Heart left ventricle (tissue), 16 donors: ENCODE measurements around the gene SPATA1. TPM values are rescaled to one million over a fixed set of nuclear protein-coding genes. Genes with fewer than 3 reads are reported as not detected.

Experiments
- ATAC-seq, 4 donors: fragments of 200-7000 bp; cut with Tn5 transposase; one replicate each; pipeline ENCODE4 v1.9.1; 2020 to 2022; ENCODE audit warnings: moderate library complexity in 4 of 4, mild to moderate bottlenecking in 3 of 4, moderate number of reproducible peaks in 1 of 4
- DNase-seq, 5 donors: peaks; one replicate each; pipeline ENCODE4 v3.0.0-alpha.2; 2020
- H3K27ac ChIP-seq, 12 donors: fragments of 200-600 bp; sonication (generic) in 4 of 12; one replicate each; pipeline versions ENCODE4 v1.5.0 to v1.8.0; 2016 to 2022; ENCODE audit warnings: mild to moderate bottlenecking in 2 of 12
- H3K27me3 ChIP-seq, 9 donors: fragments of 200-600 bp; sonication (generic) in 2 of 9; one replicate each; pipeline versions ENCODE4 v1.5.1 to v1.8.0; 2016 to 2022; ENCODE audit warnings: mild to moderate bottlenecking in 3 of 9
- H3K36me3 ChIP-seq, 9 donors: fragments of 200-600 bp; sonication (generic) in 2 of 9; one replicate each; pipeline versions ENCODE4 v1.5.0 to v1.8.0; 2018 to 2022; ENCODE audit warnings: mild to moderate bottlenecking in 2 of 9
- H3K4me1 ChIP-seq, 12 donors: fragments of 200-600 bp; sonication (generic) in 4 of 12; one replicate each; pipeline versions ENCODE4 v1.5.0 to v1.8.0; 2016 to 2022; ENCODE audit warnings: mild to moderate bottlenecking in 3 of 12
- H3K4me3 ChIP-seq, 12 donors: fragments of 200-600 bp; sonication (generic) in 4 of 12; one replicate each; pipeline versions ENCODE4 v1.5.0 to v1.8.0; 2017 to 2022; ENCODE audit warnings: mild to moderate bottlenecking in 9 of 12, moderate library complexity in 4 of 12
- H3K9me3 ChIP-seq, 12 donors: fragments of 200-600 bp; sonication (generic) in 4 of 12; one replicate each; pipeline versions ENCODE4 v1.5.0 to v1.8.0; 2016 to 2022; ENCODE audit warnings: mild to moderate bottlenecking in 1 of 12
- CTCF ChIP-seq, 12 donors: fragments of 200-600 bp; sonication (generic) in 4 of 12; IDR thresholded peaks; one replicate each; pipeline versions ENCODE4 v1.5.0 to v1.8.0; 2018 to 2022; ENCODE audit warnings: antibody characterized with exemption in 12 of 12, mild to moderate bottlenecking in 5 of 12
- POLR2A ChIP-seq, 2 donors: fragments of 450-650 bp; IDR thresholded peaks; one replicate each; pipeline ENCODE4 v1.6.1; 2017; ENCODE audit warnings: antibody characterized with exemption in 2 of 2, mild to moderate bottlenecking in 2 of 2, moderate library complexity in 2 of 2
- WGBS, 4 donors: extraction: QIAGEN DNeasy Blood & Tissue Kit in 2 of 4; methylation state at CpG; one replicate each; pipeline versions ENCODE4 v1.1.5 to v1.1.7; 2013 to 2018; 5-methylcytosine and 5-hydroxymethylcytosine counted together
- intact Hi-C, 10 donors: fragments of 100-400 bp; cut with DNase I; formaldehyde crosslinking; loops; one replicate each; pipeline versions ENCODE4 v1.11.1 to v1.14.2; 2022
- polyA plus RNA-seq, 2 donors: library from polyadenylated mRNA; stranded (reverse); fragments of 200-250 nt; gene quantifications; one replicate each; pipeline ENCODE4 v1.2.3, GENCODE V29; 2013
- total RNA-seq, 9 donors: library from RNA; depleted of rRNA in 2 of 9; stranded (reverse); fragments of >200 nt in 2 of 9; fragmentation: NEBNext Ultra II Directional in 3 of 9; extraction: Animal tissue kit (Norgen Biotek cat#: 25700) in 3 of 9; gene quantifications; one replicate each; pipeline versions ENCODE4 v1.1.0 to v1.2.4, GENCODE V29; 2016 to 2023
- donor health status: ischemic (EF 13 %, LVEDD 7.1; RV severe dilation, severe dysfunction).
- donor health status: healthy with polysubstance abuse.
- donor health status: DM: no; HTN: yes; CAD: no.
- donor health status: DM: no; HTN: no; CAD: no.
- donor health status: ischemic (EF 25% LVEDD 6.9; RV normal size, moderate dysfunction).
- donor health status: ischemic (EF 25% LVEDD 5.7; RV mildly dilated, moderate dysfunction).
- donor health status: healthy.
- donor health status: DM: yes; HTN: yes; CAD: no.
- donor health status: ischemic (EF 35%, LVEDD 5.7; RV mildly dilated, moderate dysfunction).
- donor health status: nonischemic (EF 11% LVEDD 7.7; RV severe dilation, severe dysfunction).
- donor health status: DM: yes; HTN: yes; CAD: no.
- donor health status: PGD.
- donor health status: ischemic (EF 29% LVEDD 5.4; RV normal size, mild dysfunction).
- donor health status: nonischemic (EF 23%, LVEDD 6.1; RV moderate dilation, normal function).

The SPATA1 gene
- total and polyA plus RNA-seq, 11 donors, result 0.19 to 2.0 (median 1.2) TPM; not detected in 2

- 18 to 30% (median 24%) methylated on average over 3 of the region's 3 CpGs for WGBS, 4 donors
- no peak for TF ChIP-seq CTCF (IDR thresholded peaks at IDR 0.05)
- TF ChIP-seq POLR2A (IDR thresholded peaks at IDR 0.05), result no peak
- Histone ChIP-seq H3K4me1 (peaks cover 0 to 9% (median 0%) of the 10 kb centered on the region in 12 donors), H3K36me3 (no peaks in the 10 kb centered on the region), H3K4me3 (no peak overlapping the region), H3K9me3 (peaks cover 0 to 7% (median 0%) of the 10 kb centered on the region in 12 donors), H3K27ac (peak overlapping the region in 2 of 12 donors; percentile 2 to 14), H3K27me3 (no peaks in the 10 kb centered on the region)
- DNase-seq, result no peak
- intact Hi-C loops, result loop anchor here in 1 of 10 donors (10.0 kb wide), 1 partner anchor 167 kb away; no protein-coding TSS in a partner anchor
- peak in 2 of 4 donors; percentile 37 to 41 for ATAC-seq
These were observed 105.6 kb downstream of the SPATA1 start for GRCh38 chr1:84611796-84612195.

GRCh38 chr1:84613026-84613425 is 106.8 kb downstream of the SPATA1 start:
- Histone ChIP-seq H3K27me3 (no peaks in the 10 kb centered on the region), H3K4me1 (peaks cover 0 to 9% (median 0%) of the 10 kb centered on the region in 12 donors), H3K36me3 (no peaks in the 10 kb centered on the region), H3K9me3 (peaks cover 0 to 7% (median 0%) of the 10 kb centered on the region in 12 donors), H3K27ac (no peak overlapping the region), H3K4me3 (no peak overlapping the region)
- no peak for DNase-seq
- ATAC-seq, result no peak
- WGBS, 4 donors, result 56 to 79% (median 67%) methylated on average over 2 of the region's 2 CpGs
- intact Hi-C loops, result loop anchor here in 1 of 10 donors (10.0 kb wide), 1 partner anchor 168 kb away; no protein-coding TSS in a partner anchor
- TF ChIP-seq POLR2A (IDR thresholded peaks at IDR 0.05) (no peak), CTCF (IDR thresholded peaks at IDR 0.05) (no peak)

- H3K4me1 ChIP-seq, result peaks cover 0 to 10% (median 0%) of the 10 kb centered on the region in 12 donors
- H3K27ac ChIP-seq, result no peak overlapping the region
- H3K27me3 ChIP-seq, result no peaks in the 10 kb centered on the region
- H3K9me3 ChIP-seq, result peaks cover 0 to 7% (median 0%) of the 10 kb centered on the region in 12 donors
- ATAC-seq (no peak), DNase-seq (no peak)
- no peak for TF ChIP-seq CTCF (IDR thresholded peaks at IDR 0.05)
- no peak for TF ChIP-seq POLR2A (IDR thresholded peaks at IDR 0.05)
- no peaks in the 10 kb centered on the region for H3K36me3 ChIP-seq
- H3K4me3 ChIP-seq, result no peak overlapping the region
- intact Hi-C loops, result loop anchor here in 1 of 10 donors (10.0 kb wide), 1 partner anchor 169 kb away; no protein-coding TSS in a partner anchor
- WGBS, 4 donors, result 92 to 98% (median 93%) methylated on average over 2 of the region's 2 CpGs
These were observed 107.7 kb downstream of the SPATA1 start for GRCh38 chr1:84613887-84614286.

- H3K36me3 ChIP-seq, result no peaks in the 10 kb centered on the region
- 81 to 91% (median 87%) methylated on average over 1 of the region's 1 CpG for WGBS, 4 donors
- TF ChIP-seq CTCF (IDR thresholded peaks at IDR 0.05) (no peak), POLR2A (IDR thresholded peaks at IDR 0.05) (no peak)
- peaks cover 0 to 7% (median 0%) of the 10 kb centered on the region in 12 donors for H3K9me3 ChIP-seq
- no peak for ATAC-seq
- no peak overlapping the region for H3K27ac ChIP-seq
- H3K4me1 ChIP-seq, result peaks cover 0 to 27% (median 8%) of the 10 kb centered on the region in 12 donors
- intact Hi-C loops, result loop anchor here in 2 of 10 donors (5.0 to 10.0 kb wide), 3 partner anchors 171 to 473 kb away; partner anchors contain the start of gene PRKACB (in 1 of the 2)
- DNase-seq, result no peak
- no peaks in the 10 kb centered on the region for H3K27me3 ChIP-seq
- no peak overlapping the region for H3K4me3 ChIP-seq
These were observed 109.6 kb downstream of the SPATA1 start for GRCh38 chr1:84615790-84616189.

Other genes with a start within 250 kb of the SPATA1 start
- gene SAMD13, start 204.7 kb upstream of the SPATA1 start, total RNA-seq, result 1 to 10 TPM in 7 of 9 donors, under 1 TPM in 1, not detected in 1; 0.40 to 3.0 (median 1.7) TPM
- gene SAMD13, start 204.7 kb upstream of the SPATA1 start, polyA plus RNA-seq, result under 1 TPM; 0.42 to 0.84 TPM
- under 1 TPM in 1 of 9 donors, not detected in 8; 0.53 TPM for gene DNASE2B, start 107.9 kb upstream of the SPATA1 start, total RNA-seq
- gene DNASE2B, start 107.9 kb upstream of the SPATA1 start, polyA plus RNA-seq, result under 1 TPM in 1 of 2 donors, not detected in 1; 0.06 TPM
- 10 to 100 TPM; 30.3 to 63.9 (median 34.5) TPM for gene RPF1, start 27.1 kb upstream of the SPATA1 start, total RNA-seq
- 10 to 100 TPM; 23.9 to 66.8 TPM for gene RPF1, start 27.1 kb upstream of the SPATA1 start, polyA plus RNA-seq
- gene GNG5, start 195 bp downstream of the SPATA1 start, total RNA-seq, result 100 to 1,000 TPM; 129 to 217 (median 160) TPM
- 100 to 1,000 TPM; 262 to 299 TPM for gene GNG5, start 195 bp downstream of the SPATA1 start, polyA plus RNA-seq
- gene CTBS, start 68.1 kb downstream of the SPATA1 start, total RNA-seq, result 10 to 100 TPM in 2 of 9 donors, 1 to 10 TPM in 7; 6.6 to 19.9 (median 7.8) TPM
- 1 to 10 TPM; 2.5 to 5.0 TPM for gene CTBS, start 68.1 kb downstream of the SPATA1 start, polyA plus RNA-seq
- 10 to 100 TPM in 6 of 9 donors, 1 to 10 TPM in 3; 4.5 to 18.5 (median 13.7) TPM for gene SSX2IP, start 184.1 kb downstream of the SPATA1 start, total RNA-seq
- gene SSX2IP, start 184.1 kb downstream of the SPATA1 start, polyA plus RNA-seq, result 10 to 100 TPM in 1 of 2 donors, 1 to 10 TPM in 1; 2.6 to 15.6 TPM